Stimulated activated CD4-positive, alpha-beta T cell treated with anti-CD3 and anti-CD28 coated beads, Interleukin-2, amount 100 ng/mL, for 4 hours (primary cell): ENCODE data around the gene PADI1.

ENCODE experiments used
- DNase-seq: peaks from one replicate; pipeline ENCODE4 v3.0.0-alpha.2; 2020; ENCODE audit warnings: low read depth

PADI1 gene, protein sequence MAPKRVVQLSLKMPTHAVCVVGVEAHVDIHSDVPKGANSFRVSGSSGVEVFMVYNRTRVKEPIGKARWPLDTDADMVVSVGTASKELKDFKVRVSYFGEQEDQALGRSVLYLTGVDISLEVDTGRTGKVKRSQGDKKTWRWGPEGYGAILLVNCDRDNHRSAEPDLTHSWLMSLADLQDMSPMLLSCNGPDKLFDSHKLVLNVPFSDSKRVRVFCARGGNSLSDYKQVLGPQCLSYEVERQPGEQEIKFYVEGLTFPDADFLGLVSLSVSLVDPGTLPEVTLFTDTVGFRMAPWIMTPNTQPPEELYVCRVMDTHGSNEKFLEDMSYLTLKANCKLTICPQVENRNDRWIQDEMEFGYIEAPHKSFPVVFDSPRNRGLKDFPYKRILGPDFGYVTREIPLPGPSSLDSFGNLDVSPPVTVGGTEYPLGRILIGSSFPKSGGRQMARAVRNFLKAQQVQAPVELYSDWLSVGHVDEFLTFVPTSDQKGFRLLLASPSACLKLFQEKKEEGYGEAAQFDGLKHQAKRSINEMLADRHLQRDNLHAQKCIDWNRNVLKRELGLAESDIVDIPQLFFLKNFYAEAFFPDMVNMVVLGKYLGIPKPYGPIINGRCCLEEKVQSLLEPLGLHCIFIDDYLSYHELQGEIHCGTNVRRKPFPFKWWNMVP

DNA sequence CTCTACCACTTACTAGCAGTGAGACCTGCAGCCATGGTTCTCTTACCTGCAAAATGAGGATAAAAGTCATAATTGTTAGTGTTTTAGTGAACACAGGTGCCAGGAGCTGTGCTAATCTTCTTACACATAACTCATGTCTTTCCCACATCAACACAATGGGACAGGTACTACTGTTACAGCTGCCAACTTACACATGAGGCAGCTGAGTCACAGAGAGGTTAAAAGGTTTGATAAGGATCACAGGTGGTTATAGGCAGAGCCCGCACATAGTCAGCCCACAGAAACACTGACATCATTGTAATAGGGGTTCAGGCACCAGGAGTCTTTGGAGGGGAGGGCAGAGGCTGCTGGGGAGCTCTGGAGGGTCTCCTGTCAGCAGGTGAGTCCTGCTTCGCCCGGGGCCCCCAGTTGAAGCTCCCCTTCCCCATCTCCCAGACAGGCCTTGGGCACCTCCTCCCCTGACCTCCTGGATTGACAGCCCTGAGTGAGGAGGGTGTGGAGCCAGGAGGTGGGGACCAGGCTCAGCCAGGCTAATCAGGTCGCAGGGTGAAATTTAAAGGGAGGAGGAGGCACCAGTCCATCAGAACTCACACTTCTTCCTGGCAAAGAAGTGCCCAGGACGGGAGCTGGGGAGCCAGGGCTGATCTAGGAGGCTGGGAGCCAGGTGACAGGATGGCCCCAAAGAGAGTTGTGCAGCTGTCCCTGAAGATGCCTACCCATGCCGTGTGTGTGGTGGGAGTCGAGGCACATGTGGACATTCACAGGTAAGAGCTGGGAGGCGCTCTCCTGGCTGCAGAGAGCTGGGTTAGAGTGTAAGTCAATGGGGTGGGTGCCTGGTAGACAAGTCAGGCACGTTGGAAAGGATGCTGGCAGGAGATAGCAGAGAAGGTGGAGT lies at the start of gene PADI1:
PADI1 (plus strand) TSS at position 583 of the 895 bp plus-strand sequence; CDS start at position 673, 90 bp downstream.
- no peak for DNase-seq

DNA sequence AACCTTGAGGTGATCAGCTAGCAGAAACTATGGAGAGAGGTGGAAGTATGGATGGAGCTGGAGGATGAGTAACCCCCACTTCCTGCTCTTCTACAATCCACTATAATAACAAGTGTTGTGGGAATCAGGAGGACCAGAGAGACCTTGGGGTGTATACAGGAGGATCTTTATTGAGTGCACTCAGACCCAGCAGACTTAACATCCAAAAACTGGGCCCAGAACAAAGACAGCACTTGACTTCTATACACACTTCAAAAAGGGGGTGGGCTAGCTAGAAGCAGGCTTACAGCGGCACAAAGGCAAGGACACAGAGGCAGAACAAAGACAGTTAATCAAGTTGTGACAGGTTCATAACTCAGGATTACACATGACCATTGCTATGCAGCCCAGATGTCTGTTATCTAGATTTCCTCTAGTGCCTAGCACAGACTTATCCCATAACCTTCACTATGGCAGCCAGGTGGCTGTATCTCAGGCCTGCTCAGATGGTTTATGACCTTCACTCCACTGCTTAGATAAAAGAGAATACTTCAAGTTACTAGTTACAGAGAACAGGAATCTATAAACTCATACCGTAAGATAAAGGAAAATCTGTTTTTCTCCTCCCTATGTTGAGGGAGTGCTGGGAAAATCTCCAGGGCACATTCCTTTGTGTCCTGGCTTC lies 49.5 kb upstream of the PADI1 start:
- DNase-seq: no peak

DNA sequence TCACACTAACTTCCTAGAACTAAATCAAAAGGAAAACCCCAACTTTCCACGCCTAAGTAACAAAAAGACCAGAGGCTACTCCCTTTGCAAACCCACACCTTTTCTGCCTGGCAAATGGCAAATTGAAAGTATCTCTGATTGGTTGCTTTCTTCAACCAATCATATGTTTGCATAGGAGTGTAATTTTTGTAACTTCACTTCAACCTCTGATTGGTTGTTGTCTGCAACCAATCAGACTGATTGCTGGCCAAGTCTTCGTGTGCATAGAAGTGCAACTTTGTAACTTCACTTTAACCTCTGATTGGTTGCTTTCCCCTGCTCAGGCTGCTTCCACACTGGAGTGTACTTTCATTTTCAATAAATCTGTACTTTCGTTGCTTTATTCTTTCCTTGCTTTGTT lies 48.8 kb upstream of the PADI1 start:
- DNase-seq: no peak

DNA sequence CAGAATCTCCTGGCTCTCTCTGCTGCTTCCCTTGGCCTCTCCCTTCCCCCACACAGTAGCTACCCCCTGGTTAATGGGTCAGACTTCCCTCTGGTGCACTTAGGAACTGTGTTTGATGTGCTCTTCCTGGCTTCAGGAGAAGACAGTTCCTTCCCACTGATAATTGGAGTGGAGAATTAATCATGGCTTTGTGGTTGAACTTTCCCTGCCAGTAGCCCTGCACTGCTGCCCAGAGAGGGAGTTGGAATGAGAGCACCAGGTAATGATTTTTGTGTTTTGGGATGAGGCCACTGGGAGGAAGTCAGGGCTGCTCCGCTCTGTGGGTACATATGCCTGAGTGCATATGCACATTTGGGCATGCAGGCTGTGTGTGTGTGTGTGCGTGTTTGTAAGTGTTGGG lies 46.0 kb upstream of the PADI1 start:
- DNase-seq: no peak

DNA sequence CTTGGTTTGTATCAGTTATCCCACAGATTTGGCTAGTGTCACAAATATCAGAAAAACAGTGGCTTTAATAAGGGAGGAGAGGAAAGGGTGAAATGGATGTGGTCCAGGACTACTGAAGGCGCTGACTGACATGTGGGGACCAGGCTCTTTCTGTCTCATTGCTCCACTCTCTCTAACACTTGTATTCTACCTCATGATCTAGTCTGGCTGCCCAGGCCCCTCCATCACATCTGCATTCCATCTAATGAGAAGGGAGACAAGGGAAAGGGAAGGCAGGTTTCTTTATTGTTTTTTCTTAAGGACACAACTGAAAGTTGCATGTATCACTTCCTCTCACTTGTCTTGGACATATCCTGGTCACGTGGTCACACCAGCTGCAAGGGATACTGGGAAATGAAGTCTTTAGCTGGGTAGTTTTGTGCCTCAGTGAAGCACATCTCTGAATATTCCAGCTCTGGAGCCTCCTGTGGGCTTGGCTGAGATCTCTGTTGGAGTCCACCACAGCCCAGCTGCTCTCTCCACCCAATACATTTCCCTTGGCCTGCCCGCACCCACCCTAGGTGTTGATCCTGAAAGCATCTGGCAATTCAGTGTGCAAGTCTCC lies 43.7 kb upstream of the PADI1 start:
- DNase-seq: no peak

DNA sequence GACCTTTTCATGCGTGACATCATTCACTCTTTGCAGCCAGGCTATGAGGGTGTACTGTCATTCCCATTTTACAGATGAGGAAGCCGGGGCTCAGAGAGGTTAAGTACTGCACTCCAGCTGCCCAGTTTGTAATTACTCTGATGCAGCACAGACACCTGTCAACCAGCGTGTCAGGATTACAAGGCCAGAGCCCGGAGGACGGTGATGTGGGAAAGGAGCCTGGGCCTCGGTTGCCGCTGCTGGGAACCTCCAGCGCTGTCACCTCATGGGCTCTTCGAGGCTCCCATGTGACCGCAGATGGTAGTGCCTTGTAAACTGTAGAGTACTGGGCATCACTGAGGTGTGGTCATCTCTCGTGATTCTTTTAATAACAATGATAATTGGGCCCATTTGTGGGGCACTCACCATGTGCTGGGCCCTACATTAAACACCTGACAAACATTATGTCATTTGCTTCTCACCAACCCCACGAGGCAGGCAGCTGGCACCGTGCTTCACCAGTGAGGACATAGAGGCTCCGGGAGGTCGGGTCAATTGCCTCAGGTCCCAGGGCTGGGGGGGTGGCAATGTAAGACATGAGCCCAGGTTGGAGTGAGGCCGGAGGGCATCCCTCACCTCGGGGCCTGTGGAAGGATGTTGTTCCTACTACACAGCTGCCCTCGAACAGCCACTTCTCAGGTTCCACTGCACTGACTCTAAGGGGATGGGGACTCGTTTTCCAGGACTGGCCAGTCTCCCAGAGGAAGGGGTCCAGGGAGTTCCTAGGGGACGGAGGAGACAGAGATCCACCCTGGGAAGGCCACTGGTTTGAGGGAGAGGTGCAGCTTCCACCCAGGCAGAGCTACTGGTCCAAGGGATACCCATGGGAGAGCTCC lies 42.8 kb upstream of the PADI1 start:
- no peak for DNase-seq

DNA sequence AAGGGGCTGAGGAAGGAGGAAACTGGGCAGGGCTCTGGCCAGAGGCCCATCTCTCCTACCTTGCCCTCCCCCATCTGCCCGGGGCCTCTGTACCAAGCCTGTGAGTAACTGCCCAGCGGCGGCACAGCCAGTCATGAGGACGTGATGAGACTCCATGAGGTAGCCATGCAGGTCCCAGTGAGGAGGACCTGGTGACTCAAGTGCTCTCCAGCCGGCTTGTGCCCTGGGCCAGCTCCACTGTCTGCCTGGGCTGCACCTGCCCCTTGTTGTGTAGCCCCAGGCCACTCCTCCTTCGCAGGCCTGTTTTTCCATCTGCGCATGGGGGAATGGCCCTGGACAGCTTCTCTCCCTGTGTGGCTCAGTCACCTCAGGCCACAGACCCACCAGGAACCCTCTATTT lies 42.0 kb upstream of the PADI1 start:
- no peak for DNase-seq

DNA sequence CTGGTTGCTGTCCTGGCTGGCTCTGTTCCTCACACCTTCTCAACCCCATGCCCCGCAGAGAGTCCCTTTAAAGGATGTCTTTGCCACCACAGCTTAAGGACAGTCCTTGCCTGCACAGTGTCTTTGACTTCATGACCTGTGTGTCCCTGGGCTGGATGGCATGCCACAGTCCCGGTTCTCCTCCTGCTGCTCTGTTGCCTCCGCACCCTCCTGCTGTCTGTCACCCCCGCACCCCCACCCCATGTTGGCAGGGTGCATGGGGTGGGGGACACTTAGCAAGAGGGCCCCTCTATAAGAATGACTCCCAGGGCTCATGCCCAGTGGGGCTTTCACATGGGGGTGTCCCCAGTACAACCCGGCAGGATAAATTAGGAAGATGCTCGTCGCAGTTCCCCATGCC lies 41.6 kb upstream of the PADI1 start:
- DNase-seq: no peak

DNA sequence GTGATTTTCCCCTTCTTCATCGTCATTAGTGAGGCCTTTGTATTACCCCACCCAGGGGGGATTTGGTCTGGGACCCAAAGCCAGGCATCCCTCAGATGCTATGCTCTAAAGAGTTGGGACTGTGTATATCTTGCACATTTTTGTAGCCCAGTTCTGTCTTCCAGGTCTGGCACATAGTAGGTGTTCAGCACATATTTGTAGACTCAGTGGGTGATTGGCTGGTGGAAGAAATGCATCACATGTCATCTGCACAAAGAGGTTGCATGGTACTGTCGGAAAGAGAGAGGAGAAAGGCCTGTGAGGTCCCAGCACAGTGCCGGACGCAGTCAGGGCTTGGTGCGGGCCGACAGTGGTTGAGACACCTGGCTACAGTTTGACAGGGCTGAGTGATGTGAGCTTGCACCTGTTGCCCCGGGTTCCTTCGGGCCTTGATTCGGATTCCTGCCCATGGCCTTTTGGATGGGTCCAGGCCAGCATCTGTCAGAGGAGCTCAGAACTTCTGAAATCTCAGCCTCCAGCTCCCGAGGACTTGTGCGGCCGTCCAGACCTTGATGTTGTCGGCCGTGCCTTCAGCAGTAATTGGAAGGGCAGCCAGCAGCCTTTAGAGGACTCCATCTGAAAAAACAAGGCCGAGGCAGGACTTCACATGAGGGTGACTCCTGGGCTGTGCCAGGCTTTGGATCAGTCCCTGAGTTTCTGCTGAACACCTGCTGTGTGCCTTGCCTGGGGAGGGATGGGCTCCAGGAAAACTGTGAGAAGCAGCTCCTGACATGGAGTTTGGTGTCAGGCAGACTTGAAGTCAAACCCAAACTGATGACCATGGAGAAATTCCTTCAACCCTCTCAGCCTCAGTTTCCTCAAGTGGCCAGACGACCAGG lies 40.9 kb upstream of the PADI1 start:
- DNase-seq: no peak

DNA sequence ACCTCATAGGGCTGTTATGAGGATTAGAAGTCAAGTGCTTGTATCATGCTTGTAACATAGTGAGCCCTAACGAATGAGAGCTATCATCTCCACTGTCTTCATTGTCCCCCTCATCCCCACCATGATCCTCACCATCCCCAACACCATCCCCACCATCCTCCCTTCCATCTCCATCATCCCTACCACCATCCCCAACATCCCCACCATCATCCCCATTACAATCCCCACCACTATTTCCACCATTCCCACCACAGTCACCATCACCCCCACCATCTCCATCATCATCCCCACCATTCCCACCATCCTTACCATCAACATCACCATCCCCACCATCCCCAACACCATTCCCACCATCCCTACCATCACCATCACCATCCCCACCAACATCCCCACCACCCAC lies 39.1 kb upstream of the PADI1 start:
- DNase-seq: no peak

DNA sequence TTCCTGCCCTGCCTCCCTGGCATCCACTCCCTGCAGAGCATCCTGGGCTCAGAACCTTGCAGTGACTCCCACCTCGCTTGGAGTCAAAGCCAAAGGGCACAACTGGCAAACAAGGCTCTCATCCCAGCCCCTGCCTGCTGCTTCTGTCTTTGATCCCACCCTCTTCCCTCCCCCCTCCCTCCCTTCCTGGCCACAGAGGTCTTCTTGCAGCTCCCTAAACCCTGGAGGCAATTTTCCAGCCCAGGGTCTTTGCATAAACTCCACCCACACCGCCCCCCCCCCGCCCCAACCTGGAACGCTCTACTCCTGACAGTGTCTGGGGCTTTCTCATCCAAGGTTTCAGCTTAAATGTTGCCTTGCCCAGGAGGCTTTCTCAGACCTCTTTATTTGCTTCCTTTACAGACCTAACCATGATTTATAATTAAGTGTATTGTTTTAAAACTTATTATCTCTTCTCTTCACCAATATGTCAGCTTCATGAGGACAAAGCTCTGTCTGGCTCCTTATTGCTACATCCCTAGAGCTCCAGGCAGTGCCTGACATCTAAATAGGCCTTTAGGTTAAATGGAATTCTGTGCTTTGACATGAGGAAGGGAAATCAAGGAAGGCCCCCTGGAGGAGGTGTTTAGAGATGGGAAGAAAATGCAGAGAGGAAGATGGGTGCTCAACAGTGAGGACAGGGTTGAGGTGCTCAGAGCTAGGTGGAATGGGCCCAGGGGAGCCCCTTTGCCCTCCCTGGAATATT lies 37.7 kb upstream of the PADI1 start:
- DNase-seq: no peak

DNA sequence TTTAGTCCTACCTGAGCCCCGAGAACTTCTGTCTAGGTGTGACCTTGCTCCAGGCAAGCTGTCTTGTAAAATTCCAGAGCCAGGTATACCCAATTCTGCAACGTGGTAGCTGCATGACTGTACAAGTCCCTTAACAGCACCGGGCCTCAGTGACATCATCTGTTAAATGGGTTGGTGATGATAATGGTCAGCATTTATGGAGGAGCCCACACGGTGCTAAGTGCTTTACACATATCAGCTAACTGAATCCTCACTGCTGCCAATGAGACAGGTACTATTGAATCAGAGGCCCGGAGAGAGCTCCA lies 37.2 kb upstream of the PADI1 start:
- no peak for DNase-seq

DNA sequence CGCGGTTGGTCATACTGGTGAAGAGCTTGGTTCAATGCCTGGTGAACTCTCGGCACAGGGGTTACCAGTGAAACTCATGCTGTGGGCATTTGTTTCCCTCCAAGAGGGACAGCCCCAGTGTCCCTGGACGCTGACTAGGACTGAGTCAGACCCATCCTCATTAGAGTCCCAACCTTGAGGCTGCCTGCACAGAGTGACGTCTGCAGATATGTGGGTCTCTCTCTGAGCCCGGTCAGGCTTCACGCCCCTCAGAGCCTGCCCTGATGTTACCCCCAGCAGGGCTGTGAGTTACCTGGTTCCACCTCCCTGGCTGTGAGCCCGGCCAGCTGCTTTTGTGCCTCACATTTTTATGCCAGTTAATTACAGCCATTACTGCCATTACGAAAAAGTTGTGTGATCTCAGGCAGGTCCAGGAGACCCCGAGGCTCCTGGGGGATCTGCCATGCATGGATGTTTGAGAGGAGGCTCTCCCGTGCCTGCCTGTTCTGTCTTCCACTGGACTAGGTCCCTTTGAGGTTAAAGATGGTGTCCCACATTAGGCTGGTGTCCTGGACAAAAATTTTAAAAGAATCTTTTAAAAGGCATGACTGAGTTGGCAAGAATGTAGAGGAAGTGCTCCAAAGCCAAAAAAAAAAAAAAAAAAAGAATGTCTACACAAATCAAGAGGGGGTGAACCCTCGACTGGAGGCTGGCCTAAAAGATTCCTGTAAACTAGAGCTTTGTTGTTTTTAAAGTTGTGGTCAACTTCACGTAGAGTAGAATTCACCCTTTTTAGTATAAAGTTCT lies 36.6 kb upstream of the PADI1 start:
- DNase-seq: no peak

DNA sequence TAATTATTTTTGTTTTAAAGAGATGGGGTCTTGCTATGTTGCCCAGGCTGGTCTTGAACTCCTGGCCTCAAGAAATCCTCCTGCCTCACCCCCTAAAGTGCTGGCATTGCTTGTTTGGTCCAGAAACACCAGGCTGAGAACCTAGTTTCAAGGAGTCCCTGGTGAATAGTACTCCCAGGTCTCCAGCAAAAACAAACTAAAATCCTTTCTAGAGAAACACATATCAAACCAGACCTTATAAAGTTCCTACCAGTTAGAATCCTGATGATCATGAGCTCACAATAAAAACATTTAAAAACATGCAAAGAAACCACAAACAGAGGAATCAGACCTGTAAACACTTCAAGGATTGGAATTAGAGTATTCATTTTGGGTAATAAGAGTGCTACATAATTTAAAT lies 34.4 kb upstream of the PADI1 start:
- DNase-seq: no peak

DNA sequence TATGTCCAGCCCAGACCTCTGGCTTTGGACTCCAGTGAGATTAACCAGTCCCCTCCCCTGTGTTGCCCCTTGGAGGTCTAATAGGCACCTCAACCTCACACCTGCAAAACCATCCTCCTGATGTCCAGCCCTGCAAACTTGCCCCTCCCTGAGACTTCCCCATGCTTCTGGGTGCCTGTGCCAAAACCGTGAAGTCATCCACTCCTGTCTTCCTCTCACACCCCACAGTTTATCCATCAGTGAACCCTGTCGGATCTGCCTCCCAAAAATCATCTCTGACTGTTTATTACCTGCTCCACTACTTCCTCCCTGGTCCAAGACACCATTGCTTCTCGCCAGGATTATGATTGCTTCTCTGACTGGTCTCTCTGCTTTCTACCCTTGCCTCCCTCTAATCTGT lies 31.7 kb upstream of the PADI1 start:
- DNase-seq: no peak

DNA sequence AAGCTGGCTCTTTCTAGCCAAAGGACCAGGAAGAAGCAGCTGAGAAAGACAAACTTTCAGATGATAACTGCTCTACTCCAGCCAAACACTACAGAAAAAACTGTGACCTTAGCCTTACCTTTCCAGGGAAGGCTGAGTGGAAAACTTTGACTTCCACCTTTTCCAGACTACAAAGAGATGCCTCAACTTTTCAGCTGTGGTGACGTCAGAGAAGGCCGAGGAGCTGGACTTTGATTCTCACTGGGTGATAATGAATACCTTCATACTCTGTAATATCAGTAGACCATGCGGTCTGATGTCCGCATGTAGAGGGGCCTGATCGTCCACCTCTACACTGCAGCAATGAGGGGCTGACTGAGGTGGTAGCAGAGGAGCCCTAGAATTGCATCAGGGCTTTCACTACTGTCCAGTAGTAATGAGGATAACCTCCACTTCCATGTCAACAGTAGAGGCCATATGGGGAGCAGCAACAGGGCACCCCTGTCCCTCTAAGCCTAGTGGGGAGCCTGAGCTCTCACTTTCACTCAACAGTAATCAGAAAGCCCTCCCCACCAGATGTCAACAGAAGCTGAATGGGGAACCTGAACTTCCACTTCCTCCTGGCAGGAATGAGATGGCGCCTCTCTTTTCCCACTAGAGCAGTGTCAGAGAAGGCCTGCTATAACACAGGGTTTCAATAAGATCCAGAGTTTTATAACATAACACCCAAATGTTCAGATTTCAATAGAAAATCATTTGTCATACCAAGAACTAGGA lies 28.4 kb upstream of the PADI1 start:
- no peak for DNase-seq

DNA sequence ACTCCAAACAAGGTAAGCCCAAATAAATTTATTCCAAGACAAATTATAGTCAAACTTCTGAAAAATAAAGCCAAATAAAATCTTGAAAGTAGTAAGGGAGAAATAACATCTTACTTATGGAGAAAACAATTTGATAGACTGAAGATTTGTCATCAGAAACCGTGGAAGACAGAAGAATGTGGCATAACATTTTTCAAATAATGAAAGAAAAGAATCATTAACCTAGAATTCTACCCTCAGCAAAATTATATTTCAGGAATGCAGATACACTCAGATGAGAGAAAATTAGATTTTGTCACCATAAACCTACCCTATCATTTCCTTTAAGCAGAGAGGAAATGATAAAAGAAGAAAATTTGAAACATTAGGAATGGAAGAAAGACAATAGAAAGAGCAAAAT lies 27.3 kb upstream of the PADI1 start:
- DNase-seq: no peak
